Measurements from ENCODE around the gene CXCL13.

CXCL13 gene

DNA sequence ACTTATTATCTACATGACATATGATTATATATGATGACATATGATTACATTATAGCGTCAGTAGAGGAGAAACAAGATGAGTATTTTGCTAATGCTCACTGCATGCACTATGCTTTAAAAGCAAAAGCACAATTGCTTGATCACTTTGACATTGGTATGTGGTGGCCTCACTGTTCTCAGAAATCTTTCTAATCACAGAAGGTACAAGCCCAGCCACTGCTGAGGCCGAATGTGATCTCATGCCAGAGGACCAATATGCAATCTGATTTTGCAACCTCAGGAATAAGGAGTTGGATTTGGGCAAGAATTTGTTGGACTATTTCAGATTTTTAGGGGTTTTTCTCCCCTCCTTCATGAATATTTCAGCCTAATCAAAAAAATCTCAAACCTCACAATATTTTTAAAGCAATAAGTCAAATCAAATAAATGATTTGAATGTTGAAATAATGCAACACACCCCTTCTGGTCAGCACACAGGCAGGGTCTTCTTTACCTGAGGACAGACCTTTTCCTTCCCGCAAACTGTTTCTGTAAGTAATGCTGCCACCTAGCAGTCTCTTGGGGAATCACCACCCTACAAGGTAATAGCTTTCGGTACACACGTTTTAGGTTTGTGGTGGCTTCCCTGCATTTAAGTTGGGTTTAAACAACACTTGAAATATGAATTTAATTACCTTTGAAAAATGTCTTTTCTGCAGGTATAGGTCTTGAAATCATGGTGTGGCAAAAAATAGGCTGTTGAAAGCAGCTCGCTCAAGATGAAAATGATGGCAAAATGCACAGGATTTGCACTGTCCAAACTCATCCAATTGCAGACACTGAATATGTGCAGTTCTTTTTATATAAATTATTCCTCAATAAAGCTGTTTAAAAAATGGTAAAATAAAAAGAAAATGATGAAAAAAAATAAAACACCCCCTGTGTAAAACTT lies 4.8 kb upstream of the CXCL13 start:
- Histone ChIP-seq H3K36me3 (no peaks in the 10 kb centered on the region), H3K9me3 (no peaks in the 10 kb centered on the region), H3K4me1 (no peaks in the 10 kb centered on the region), H3K27ac (no peak overlapping the region), H3K4me3 (no peak overlapping the region), H3K4me2 (no peak overlapping the region), H3K27me3 (no peaks in the 10 kb centered on the region), H4K20me1 (no peaks in the 10 kb centered on the region), H3K9ac (no peak overlapping the region)
- no peak for TF ChIP-seq Cebpa-rat (IDR thresholded peaks at IDR 0.05)

- no peak for TF ChIP-seq Cebpa-rat (IDR thresholded peaks at IDR 0.05)
- Histone ChIP-seq H3K4me2 (no peak overlapping the region), H3K9me3 (no peaks in the 10 kb centered on the region), H3K4me3 (no peak overlapping the region), H3K27ac (no peak overlapping the region), H3K4me1 (no peaks in the 10 kb centered on the region), H4K20me1 (no peaks in the 10 kb centered on the region), H3K36me3 (no peaks in the 10 kb centered on the region), H3K9ac (no peak overlapping the region), H3K27me3 (no peaks in the 10 kb centered on the region)
Measured at GRCh38 chr4:77601614-77602187, 3.9 kb upstream of the CXCL13 start.

GRCh38 chr4:77613267-77613666 lies 7.6 kb downstream of the CXCL13 start:
- no peak overlapping the region for H3K4me3 ChIP-seq

GRCh38 chr4:77615153-77615552 lies 9.5 kb downstream of the CXCL13 start:
- Histone ChIP-seq H4K20me1 (no peaks in the 10 kb centered on the region), H3K9me3 (no peaks in the 10 kb centered on the region), H3K27me3 (no peaks in the 10 kb centered on the region), H3K4me3 (no peak overlapping the region), H3K9ac (no peak overlapping the region), H3K4me2 (no peak overlapping the region), H3K27ac (no peak overlapping the region), H3K36me3 (no peaks in the 10 kb centered on the region), H3K4me1 (peaks cover 13% of the 10 kb centered on the region)
- no peak for TF ChIP-seq Cebpa-rat (IDR thresholded peaks at IDR 0.05)

More at GRCh38 chr4:77613267-77613666, 7.6 kb downstream of the CXCL13 start:
- H3K9me3 ChIP-seq = no peaks in the 10 kb centered on the region
- H4K20me1 ChIP-seq = no peaks in the 10 kb centered on the region
- peaks cover 13% of the 10 kb centered on the region for H3K4me1 ChIP-seq
- H3K27ac ChIP-seq = peak overlapping the region; percentile 16; the same call in 1 of the 2 replicates
- H3K9ac ChIP-seq = no peak overlapping the region
- peak overlapping the region; percentile 64 for H3K4me2 ChIP-seq
- TF ChIP-seq Cebpa-rat (IDR thresholded peaks at IDR 0.05) = no peak
- no peaks in the 10 kb centered on the region for H3K27me3 ChIP-seq
- no peaks in the 10 kb centered on the region for H3K36me3 ChIP-seq

GRCh38 chr4:77617203-77617602 lies 11.6 kb downstream of the CXCL13 start:
- H3K4me3 ChIP-seq = no peak overlapping the region
- no peaks in the 10 kb centered on the region for H4K20me1 ChIP-seq
- no peaks in the 10 kb centered on the region for H3K9me3 ChIP-seq
- H3K4me2 ChIP-seq = no peak overlapping the region
- no peak for TF ChIP-seq Cebpa-rat (IDR thresholded peaks at IDR 0.05)
- no peaks in the 10 kb centered on the region for H3K36me3 ChIP-seq
- H3K27ac ChIP-seq = no peak overlapping the region
- H3K27me3 ChIP-seq = no peaks in the 10 kb centered on the region
- H3K9ac ChIP-seq = no peak overlapping the region
- peaks cover 13% of the 10 kb centered on the region for H3K4me1 ChIP-seq

DNA sequence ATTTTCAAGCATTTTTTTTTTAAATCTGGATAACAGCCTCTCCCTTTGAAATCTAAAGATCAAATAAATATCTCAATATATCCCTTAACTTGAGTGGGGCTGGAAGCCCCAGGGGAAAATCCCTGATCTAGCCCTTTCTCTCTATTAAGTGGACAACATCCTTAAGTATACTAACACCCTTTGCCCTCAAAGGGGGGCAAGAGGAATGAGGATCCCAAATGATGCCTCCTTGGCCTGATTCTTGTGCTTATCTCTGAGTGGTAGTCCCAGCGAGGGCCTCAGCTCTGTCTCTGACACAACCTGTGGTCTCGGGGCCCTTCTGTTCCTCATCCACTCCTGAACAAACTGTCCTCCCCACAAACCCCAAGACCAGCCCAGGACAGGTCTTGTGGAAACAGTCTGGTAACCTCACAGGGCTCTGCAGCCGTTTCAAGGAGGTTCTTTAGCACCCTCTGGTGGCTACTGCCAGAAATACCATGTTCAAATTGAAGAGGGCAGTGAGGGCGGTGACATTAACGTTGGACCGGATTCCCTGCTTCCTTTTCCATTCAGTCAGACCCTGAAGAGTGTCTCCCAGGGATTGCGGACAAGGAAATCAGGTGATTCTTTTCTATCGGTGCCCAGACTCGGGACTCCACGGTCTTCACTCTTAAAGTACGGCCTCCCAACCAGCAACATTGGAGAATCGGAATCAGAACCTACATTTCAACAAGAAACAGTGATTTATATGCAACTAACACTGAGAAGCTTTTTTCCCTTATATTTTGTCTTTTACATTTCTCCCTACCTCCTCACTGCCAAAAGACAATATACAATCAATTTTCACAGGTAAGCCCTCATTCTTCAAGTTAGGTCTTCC lies 13.0 kb downstream of the CXCL13 start:
- Histone ChIP-seq H3K4me3 (no peak overlapping the region), H3K27ac (no peak overlapping the region), H3K4me2 (no peak overlapping the region), H3K27me3 (no peaks in the 10 kb centered on the region), H3K9ac (no peak overlapping the region), H3K9me3 (no peaks in the 10 kb centered on the region), H4K20me1 (no peaks in the 10 kb centered on the region), H3K36me3 (no peaks in the 10 kb centered on the region), H3K4me1 (peaks cover 4% of the 10 kb centered on the region)
- TF ChIP-seq Cebpa-rat (IDR thresholded peaks at IDR 0.05) = no peak

GRCh38 chr4:77619408-77619807 lies 13.8 kb downstream of the CXCL13 start:
- Histone ChIP-seq H3K4me1 (no peaks in the 10 kb centered on the region), H3K4me3 (no peak overlapping the region), H3K27me3 (no peaks in the 10 kb centered on the region), H3K9me3 (no peaks in the 10 kb centered on the region), H4K20me1 (no peaks in the 10 kb centered on the region), H3K27ac (no peak overlapping the region), H3K36me3 (no peaks in the 10 kb centered on the region), H3K4me2 (no peak overlapping the region), H3K9ac (no peak overlapping the region)
- no peak for TF ChIP-seq Cebpa-rat (IDR thresholded peaks at IDR 0.05)

GRCh38 chr4:77621254-77621653 lies 15.6 kb downstream of the CXCL13 start:
- no peaks in the 10 kb centered on the region for H3K27me3 ChIP-seq
- H4K20me1 ChIP-seq = no peaks in the 10 kb centered on the region
- H3K4me2 ChIP-seq = no peak overlapping the region
- no peak overlapping the region for H3K27ac ChIP-seq
- H3K36me3 ChIP-seq = no peaks in the 10 kb centered on the region
- no peaks in the 10 kb centered on the region for H3K4me1 ChIP-seq
- H3K9me3 ChIP-seq = no peaks in the 10 kb centered on the region
- no peak for TF ChIP-seq Cebpa-rat (IDR thresholded peaks at IDR 0.05)
- H3K4me3 ChIP-seq = no peak overlapping the region
- H3K9ac ChIP-seq = no peak overlapping the region

DNA sequence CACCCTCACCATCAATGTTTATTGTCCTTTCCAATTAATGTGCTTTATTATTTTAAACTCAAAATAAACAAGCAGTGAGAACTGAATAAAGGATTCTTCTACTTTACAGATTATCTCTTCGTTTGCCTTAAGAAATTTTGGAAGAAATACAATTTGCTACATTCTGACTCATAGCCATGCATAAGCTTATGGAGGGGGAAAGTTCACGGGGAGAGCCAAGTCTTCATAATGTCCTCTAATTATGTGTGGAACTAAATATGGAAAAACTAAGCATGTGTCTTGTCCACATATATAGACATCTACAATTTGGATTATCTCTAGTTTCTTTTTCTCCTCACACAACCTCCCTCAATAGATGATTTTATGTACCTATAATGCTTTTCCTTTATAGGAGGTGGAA lies 17.5 kb downstream of the CXCL13 start:
- no peak for TF ChIP-seq Cebpa-rat (IDR thresholded peaks at IDR 0.05)
- H3K36me3 ChIP-seq = no peaks in the 10 kb centered on the region
- H3K9ac ChIP-seq = no peak overlapping the region
- H3K27ac ChIP-seq = no peak overlapping the region
- no peak overlapping the region for H3K4me2 ChIP-seq
- no peaks in the 10 kb centered on the region for H3K9me3 ChIP-seq
- H4K20me1 ChIP-seq = no peaks in the 10 kb centered on the region
- H3K27me3 ChIP-seq = no peaks in the 10 kb centered on the region
- no peak overlapping the region for H3K4me3 ChIP-seq
- no peaks in the 10 kb centered on the region for H3K4me1 ChIP-seq

Measured in BLaER1 (cell line).